ENCODE data around the gene SHROOM1.

DNA sequence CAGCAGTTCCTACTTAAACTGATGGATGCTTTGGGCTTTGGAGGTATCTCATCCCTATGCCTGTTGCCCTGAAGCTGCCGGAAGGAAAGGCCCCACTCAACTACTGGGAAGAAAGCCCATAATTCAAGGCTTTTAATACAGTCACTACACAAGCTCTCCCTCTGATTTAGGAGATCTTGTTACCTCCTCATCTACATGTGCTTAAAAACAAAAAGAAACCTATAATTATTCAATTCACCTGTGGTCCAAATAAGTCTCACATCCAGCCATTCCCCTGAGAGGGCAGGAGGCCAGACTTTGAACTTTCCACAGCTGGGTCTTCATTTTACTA lies 42.3 kb upstream of the SHROOM1 start:
- TF ChIP-seq EP300 (IDR thresholded peaks at IDR 0.05; ENCODE audit: borderline replicate concordance) (no peak), YY1 (IDR thresholded peaks at IDR 0.05; ENCODE audit: low read depth) (no peak)
- TF ChIP-seq, protein P1, sequence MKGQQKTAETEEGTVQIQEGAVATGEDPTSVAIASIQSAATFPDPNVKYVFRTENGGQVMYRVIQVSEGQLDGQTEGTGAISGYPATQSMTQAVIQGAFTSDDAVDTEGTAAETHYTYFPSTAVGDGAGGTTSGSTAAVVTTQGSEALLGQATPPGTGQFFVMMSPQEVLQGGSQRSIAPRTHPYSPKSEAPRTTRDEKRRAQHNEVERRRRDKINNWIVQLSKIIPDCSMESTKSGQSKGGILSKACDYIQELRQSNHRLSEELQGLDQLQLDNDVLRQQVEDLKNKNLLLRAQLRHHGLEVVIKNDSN (IDR thresholded peaks at IDR 0.05), result no peak

Measured in Ishikawa (cell line).